HepG2 (cell line): ENCODE measurements around the gene PTPRM. TPM values are rescaled to one million over a fixed set of nuclear protein-coding genes. Genes with fewer than 3 reads are reported as not detected.

Experiments
- CBFB ChIP-seq: sonication (generic); formaldehyde crosslinking; IDR thresholded peaks from 2 replicates; pipeline ENCODE4 v1.4.0; 2020; ENCODE audit warnings: missing genetic modification reagents
- CBX2 ChIP-seq, 2 experiments: fragments of 200-600 bp in 1 of 2; sonication (generic); formaldehyde crosslinking in 1 of 2; IDR thresholded peaks; 2 replicates each; pipeline versions ENCODE4 v1.7.0 to v1.8.1; 2018 to 2022; ENCODE audit warnings: low read depth in 2 of 2, low read length in 1 of 2, mild to moderate bottlenecking in 1 of 2, missing genetic modification reagents in 1 of 2
- CHCHD3 ChIP-seq: sonication (generic); formaldehyde crosslinking; IDR thresholded peaks from 2 replicates; pipeline ENCODE4 v1.8.0; 2022; ENCODE audit warnings: mild to moderate bottlenecking, missing genetic modification reagents, moderate library complexity
- EP300 ChIP-seq, 3 experiments: sonication (generic) in 1 of 3; formaldehyde crosslinking in 1 of 3; IDR thresholded peaks; 2 replicates each; pipeline versions ENCODE4 v1.5.1 to v1.6.1; 2011 to 2020; ENCODE audit warnings: low read depth in 2 of 3, low read length in 2 of 3, borderline replicate concordance in 1 of 3, improper control_type of control experiment in 1 of 3, mild to moderate bottlenecking in 1 of 3, missing genetic modification reagents in 1 of 3, moderate library complexity in 1 of 3
- ESRRA ChIP-seq: sonication (generic); formaldehyde crosslinking; IDR thresholded peaks from 2 replicates; pipeline ENCODE4 v1.5.1; 2020; ENCODE audit warnings: mild to moderate bottlenecking, low read depth, missing genetic modification reagents
- FOXA3 ChIP-seq: IDR thresholded peaks from 2 replicates; pipeline ENCODE4 v1.6.1; 2016; ENCODE audit warnings: missing genetic modification reagents, missing compliant biosample characterization
- HMGXB4 ChIP-seq, 2 experiments: sonication (generic) in 1 of 2; formaldehyde crosslinking in 1 of 2; IDR thresholded peaks; 2 replicates each; pipeline versions ENCODE4 v1.4.0 to v1.6.1; 2018 to 2020; ENCODE audit warnings: missing genetic modification reagents in 2 of 2, borderline replicate concordance in 1 of 2, low read depth in 1 of 2, mild to moderate bottlenecking in 1 of 2, missing biosample characterization in 1 of 2
- NR2F6 ChIP-seq, 2 experiments: IDR thresholded peaks; 2 replicates each; pipeline ENCODE4 v1.6.1; 2016; ENCODE audit warnings: antibody characterized with exemption in 1 of 2, mild to moderate bottlenecking in 1 of 2
- RFX3 ChIP-seq: IDR thresholded peaks from 2 replicates; pipeline ENCODE4 v1.6.1; 2016; ENCODE audit warnings: missing biosample characterization, missing genetic modification reagents
- RFXANK ChIP-seq: IDR thresholded peaks from 2 replicates; pipeline ENCODE4 v1.6.1; 2016
- SAP130 ChIP-seq: IDR thresholded peaks from 2 replicates; pipeline ENCODE4 v1.6.1; 2016; ENCODE audit warnings: low read depth
- SNAPC2 ChIP-seq: sonication (generic); formaldehyde crosslinking; IDR thresholded peaks from 2 replicates; pipeline ENCODE4 v1.8.1; 2022; ENCODE audit warnings: mild to moderate bottlenecking, missing genetic modification reagents
- SOX5 ChIP-seq: IDR thresholded peaks from 2 replicates; pipeline ENCODE4 v1.6.1; 2016; ENCODE audit warnings: borderline replicate concordance
- TBP ChIP-seq: sonication (generic); formaldehyde crosslinking; IDR thresholded peaks from 2 replicates; pipeline ENCODE4 v1.5.0; 2020; ENCODE audit warnings: missing genetic modification reagents
- TCF7L2 ChIP-seq: IDR thresholded peaks from 2 replicates; pipeline ENCODE4 v1.6.1; 2011; ENCODE audit warnings: mild to moderate bottlenecking, low read depth, low read length, moderate library complexity
- THAP11 ChIP-seq: IDR thresholded peaks from 2 replicates; pipeline ENCODE4 v1.6.1; 2016; ENCODE audit warnings: missing biosample characterization, missing genetic modification reagents
- ZMYM4 ChIP-seq: sonication (generic); formaldehyde crosslinking; IDR thresholded peaks from 2 replicates; pipeline ENCODE4 v1.8.1; 2023; ENCODE audit warnings: mild to moderate bottlenecking, missing genetic modification reagents
- ZNF142 ChIP-seq: sonication (generic); formaldehyde crosslinking; IDR thresholded peaks from 2 replicates; pipeline ENCODE4 v1.4.0; 2020; ENCODE audit warnings: missing genetic modification reagents
- ZNF17 ChIP-seq: sonication (generic); formaldehyde crosslinking; IDR thresholded peaks from 2 replicates; pipeline ENCODE4 v1.5.0; 2020; ENCODE audit warnings: mild to moderate bottlenecking, missing genetic modification reagents
- ZNF343 ChIP-seq: sonication (generic); formaldehyde crosslinking; IDR thresholded peaks from 2 replicates; pipeline ENCODE4 v1.4.0; 2020; ENCODE audit warnings: mild to moderate bottlenecking, missing genetic modification reagents
- ZNF576 ChIP-seq: sonication (generic); formaldehyde crosslinking; IDR thresholded peaks from 2 replicates; pipeline ENCODE4 v1.4.0; 2020; ENCODE audit warnings: mild to moderate bottlenecking, missing genetic modification reagents
- polyA plus RNA-seq, 8 experiments: library from polyadenylated mRNA; depleted of rRNA in 3 of 8; stranded (reverse) in 7 of 8; unstranded in 1 of 8; fragments of >200 nt; fragmentation: Illumina TruSeq in 4 of 8; extraction: Trizol in 4 of 8; gene quantifications; 2 replicates each; pipeline versions ENCODE4 v1.2.1 to v1.2.3, GENCODE V29; 2011 to 2016; ENCODE audit warnings: low read depth in 4 of 8, missing spikeins in 1 of 8, mixed read lengths in 1 of 8; ENCODE audit not compliant: insufficient read depth in 1 of 8
- total RNA-seq, 5 experiments: library from RNA; depleted of rRNA; stranded (reverse); fragments of >200 nt; fragmentation: Illumina TruSeq; extraction: Trizol; gene quantifications; 2 replicates each; pipeline ENCODE4 v1.2.3, GENCODE V29; 2016; ENCODE audit warnings: low read depth in 1 of 5

The PTPRM gene
- total and polyA plus RNA-seq, 2 of the 13 experiments (the other 11 are each of a cell fraction or from before 2014, with no cell fraction given), result 12.6 to 108 TPM

- TF ChIP-seq ZNF142 (CRISPR knock-in tag), result 0 out of 2 replicates have a peak, but pooled peaks have one; percentile 8
- no peak for TF ChIP-seq CBFB (CRISPR knock-in tag)
- peak in 1 of 2 experiments; percentile 74; a peak in 2 of 4 replicates for TF ChIP-seq EP300 (IDR thresholded peaks at IDR 0.05; ENCODE audit: low read depth in 2 of 2, low read length in 2 of 2)
- TF ChIP-seq EP300 (CRISPR knock-in tag; IDR thresholded peaks at IDR 0.05; ENCODE audit: borderline replicate concordance), result no peak
- TF ChIP-seq HMGXB4 (CRISPR knock-in tag; IDR thresholded peaks at IDR 0.05; ENCODE audit: borderline replicate concordance in 1 of 2, low read depth in 1 of 2), result 0 out of 4 replicates have a peak, but pooled peaks of 1 of the 2 experiments have one; percentile 46
- no peak for TF ChIP-seq ZNF17 (CRISPR knock-in tag)
- no peak for TF ChIP-seq CHCHD3
- no peak for TF ChIP-seq ZNF576
- peak; percentile 88 for TF ChIP-seq NR2F6 (IDR thresholded peaks at IDR 0.05)
- no peak; the same call in none of the 2 replicates for TF ChIP-seq NR2F6 (CRISPR knock-in tag; IDR thresholded peaks at IDR 0.05)
- TF ChIP-seq ESRRA (CRISPR knock-in tag), result peak; percentile 61; the same call in 1 of the 2 replicates
- peak; percentile 81 for TF ChIP-seq FOXA3
- no peak for TF ChIP-seq RFX3 (CRISPR knock-in tag)
- TF ChIP-seq SOX5, result peak; percentile 40; the same call in 1 of the 2 replicates
- TF ChIP-seq ZMYM4, result peak; percentile 73
- TF ChIP-seq CBX2 (IDR thresholded peaks at IDR 0.05; ENCODE audit: low read depth, low read length), result no peak
- TF ChIP-seq CBX2 (CRISPR knock-in tag; IDR thresholded peaks at IDR 0.05; ENCODE audit: low read depth), result no peak
- no peak for TF ChIP-seq ZNF343 (CRISPR knock-in tag)
- TF ChIP-seq TBP (CRISPR knock-in tag), result no peak
- 0 out of 2 replicates have a peak, but pooled peaks have one; percentile 3 for TF ChIP-seq THAP11
- TF ChIP-seq RFXANK (CRISPR knock-in tag), result no peak
- peak; percentile 59; the same call in 1 of the 2 replicates for TF ChIP-seq SAP130 (CRISPR knock-in tag)
- 0 out of 2 replicates have a peak, but pooled peaks have one; percentile 23 for TF ChIP-seq SNAPC2
- TF ChIP-seq TCF7L2, result no peak
Measured at GRCh38 chr18:7626175-7626921, 59.2 kb downstream of the PTPRM start (continued).
